Smooth muscle cell (in vitro differentiated cells): ENCODE results near the gene P3H2. TPM values are rescaled to one million over a fixed set of nuclear protein-coding genes. Genes with fewer than 3 reads are reported as not detected.

ENCODE experiments used
- DNase-seq: peaks from one replicate; lab custom pipeline; 2025; ENCODE audit not compliant: unreplicated experiment; lab: John Stamatoyannopoulos, UW
- H2AFZ ChIP-seq: fragments of 200-600 bp; sonication (generic); 2 replicates; pipeline ENCODE4 v1.6.0; 2016; ENCODE audit warnings: antibody characterized with exemption, low read depth, mild to moderate bottlenecking
- H3F3A ChIP-seq: fragments of 200-600 bp; sonication (generic); 2 replicates; pipeline ENCODE4 v1.6.0; 2017; ENCODE audit warnings: antibody characterized with exemption, low read depth
- H3K27ac ChIP-seq: fragments of 200-600 bp; sonication (generic); 2 replicates; pipeline ENCODE4 v1.5.1; 2016; ENCODE audit warnings: low read depth, mild to moderate bottlenecking
- H3K27me3 ChIP-seq: fragments of 200-600 bp; sonication (generic); 2 replicates; pipeline ENCODE4 v1.6.1; 2016; ENCODE audit warnings: low read depth, mild to moderate bottlenecking
- H3K36me3 ChIP-seq: fragments of 200-600 bp; sonication (generic); 2 replicates; pipeline ENCODE4 v1.5.1; 2016; ENCODE audit warnings: low read depth
- H3K4me1 ChIP-seq: fragments of 200-600 bp; sonication (generic); 2 replicates; pipeline ENCODE4 v1.5.1; 2016; ENCODE audit warnings: low read depth
- H3K4me2 ChIP-seq: fragments of 200-600 bp; sonication (generic); 2 replicates; pipeline ENCODE4 v1.6.0; 2016; ENCODE audit warnings: mild to moderate bottlenecking
- H3K4me3 ChIP-seq: fragments of 200-600 bp; sonication (generic); 2 replicates; pipeline ENCODE4 v1.5.1; 2016; ENCODE audit warnings: mild to moderate bottlenecking
- H3K79me2 ChIP-seq: fragments of 200-600 bp; sonication (generic); 2 replicates; pipeline ENCODE4 v1.6.0; 2016; ENCODE audit warnings: low read depth, mild to moderate bottlenecking
- H3K9ac ChIP-seq: fragments of 200-600 bp; sonication (generic); 2 replicates; pipeline ENCODE4 v1.6.0; 2016; ENCODE audit warnings: low read depth
- H3K9me3 ChIP-seq: fragments of 200-600 bp; sonication (generic); replicated peaks from 2 replicates; pipeline ENCODE4 v1.5.1; 2016; ENCODE audit warnings: low read depth
- H4K20me1 ChIP-seq: fragments of 200-600 bp; sonication (generic); 2 replicates; pipeline ENCODE4 v1.6.0; 2016; ENCODE audit warnings: low read depth
- CTCF ChIP-seq: fragments of 200-600 bp; sonication (generic); IDR thresholded peaks from 2 replicates; pipeline ENCODE4 v1.5.1; 2017; ENCODE audit warnings: borderline replicate concordance, mild to moderate bottlenecking, antibody characterized with exemption; ENCODE audit not compliant: insufficient read depth, poor library complexity, severe bottlenecking
- WGBS: methylation state at CpG from one replicate; pipeline ENCODE4 v1.1.7; 2016; ENCODE audit warnings: low lambda C conversion rate; 5-methylcytosine and 5-hydroxymethylcytosine counted together
- polyA plus RNA-seq: library from polyadenylated mRNA; unstranded; fragments of >200 nt; fragmentation: Nextera tagmentation; extraction: Ambion mirVana; gene quantifications from 2 replicates; pipeline ENCODE4 v1.2.1, GENCODE V29; 2016
- total RNA-seq: library from RNA; depleted of rRNA; stranded (reverse); fragments of >200 nt; gene quantifications from 2 replicates; pipeline ENCODE4 v1.2.3, GENCODE V29; 2014

The P3H2 gene
- total and polyA plus RNA-seq, 2 experiments from 2014 or later: 6.5 to 27.3 TPM

- H3K9ac ChIP-seq: no peak overlapping the region
- no peaks in the 10 kb centered on the region for H3K27me3 ChIP-seq
- no peak for TF ChIP-seq CTCF
- no peaks in the 10 kb centered on the region for H3K36me3 ChIP-seq
- peaks cover 9% of the 10 kb centered on the region for H3K4me1 ChIP-seq
- DNase-seq: no peak
- H3K79me2 ChIP-seq: no peaks in the 10 kb centered on the region
- H3K4me3 ChIP-seq: no peak overlapping the region
- 61% methylated on average over 2 of the region's 2 CpGs for WGBS
- H2AFZ ChIP-seq: no peak overlapping the region
- peaks cover 4% of the 10 kb centered on the region for H4K20me1 ChIP-seq
- H3K27ac ChIP-seq: no peak overlapping the region
- no peak overlapping the region for H3K4me2 ChIP-seq
- H3F3A ChIP-seq: peaks cover 8% of the 10 kb centered on the region
- no peaks in the 10 kb centered on the region for H3K9me3 ChIP-seq
These were observed 101.7 kb downstream of the P3H2 start for GRCh38 chr3:190019006-190019405.

GRCh38 chr3:190018460-190018859 lies 102.2 kb downstream of the P3H2 start:
- Histone ChIP-seq H3F3A (peaks cover 10% of the 10 kb centered on the region), H3K27me3 (no peaks in the 10 kb centered on the region), H3K4me3 (no peak overlapping the region), H2AFZ (no peak overlapping the region), H3K4me1 (peaks cover 10% of the 10 kb centered on the region), H3K79me2 (no peaks in the 10 kb centered on the region), H3K4me2 (no peak overlapping the region), H3K36me3 (no peaks in the 10 kb centered on the region), H3K27ac (no peak overlapping the region), H4K20me1 (peaks cover 4% of the 10 kb centered on the region), H3K9ac (no peak overlapping the region), H3K9me3 (no peaks in the 10 kb centered on the region)
- TF ChIP-seq CTCF: no peak
- 97% methylated on average over 1 of the region's 1 CpG for WGBS
- no peak for DNase-seq

- Histone ChIP-seq H3K27ac (no peak overlapping the region), H3K36me3 (no peaks in the 10 kb centered on the region), H4K20me1 (peaks cover 4% of the 10 kb centered on the region), H3K4me1 (peaks cover 13% of the 10 kb centered on the region), H3K79me2 (no peaks in the 10 kb centered on the region), H3K4me3 (no peak overlapping the region), H3F3A (peaks cover 17% of the 10 kb centered on the region), H3K27me3 (no peaks in the 10 kb centered on the region), H2AFZ (no peak overlapping the region), H3K9ac (no peak overlapping the region), H3K4me2 (no peak overlapping the region), H3K9me3 (no peaks in the 10 kb centered on the region)
- DNase-seq: no peak
- peak; percentile 25 for TF ChIP-seq CTCF
- WGBS: 75% methylated on average over 6 of the region's 6 CpGs
These were observed 103.0 kb downstream of the P3H2 start for GRCh38 chr3:190017521-190018288.

- no peaks in the 10 kb centered on the region for H3K36me3 ChIP-seq
- no peak for DNase-seq
- peaks cover 21% of the 10 kb centered on the region for H3K4me1 ChIP-seq
- peaks cover 4% of the 10 kb centered on the region for H4K20me1 ChIP-seq
- peaks cover 20% of the 10 kb centered on the region for H3F3A ChIP-seq
- H3K9ac ChIP-seq: no peak overlapping the region
- TF ChIP-seq CTCF: no peak
- H3K27me3 ChIP-seq: no peaks in the 10 kb centered on the region
- no peak overlapping the region for H2AFZ ChIP-seq
- no peaks in the 10 kb centered on the region for H3K9me3 ChIP-seq
- no peak overlapping the region for H3K4me2 ChIP-seq
- no peak overlapping the region for H3K4me3 ChIP-seq
- H3K27ac ChIP-seq: no peak overlapping the region
- H3K79me2 ChIP-seq: no peaks in the 10 kb centered on the region
These were observed 103.7 kb downstream of the P3H2 start for GRCh38 chr3:190016966-190017365.
